Effector memory CD4-positive, alpha-beta T cell (primary cell): ENCODE results near the gene LGALS7B.
"Not testable (repeated sequence)": the region's sequence is repeated elsewhere in the genome, so short reads cannot be mapped to it uniquely, and the experiment has no call there.

Experiments
- DNase-seq, 3 donors: peaks; one replicate each; pipeline ENCODE4 v3.0.0-alpha.2; 2020
- H3K27ac ChIP-seq: 2 replicates; pipeline ENCODE4 v1.7.0; 2013; ENCODE audit warnings: mild to moderate bottlenecking, low read length, moderate library complexity; ENCODE audit not compliant: insufficient read depth, poor library complexity, severe bottlenecking
- H3K27me3 ChIP-seq: replicated peaks from 2 replicates; pipeline ENCODE4 v1.7.0; 2013; ENCODE audit warnings: mild to moderate bottlenecking, low read length; ENCODE audit not compliant: insufficient read depth, control insufficient read depth, poor library complexity, severe bottlenecking
- H3K36me3 ChIP-seq: 2 replicates; pipeline ENCODE4 v1.7.0; 2013; ENCODE audit warnings: mild to moderate bottlenecking, low read length, moderate library complexity; ENCODE audit not compliant: control insufficient read depth, insufficient read depth
- H3K4me1 ChIP-seq: 2 replicates; pipeline ENCODE4 v1.7.0; 2013; ENCODE audit warnings: low read length, mild to moderate bottlenecking; ENCODE audit not compliant: control insufficient read depth, insufficient read depth, poor library complexity, severe bottlenecking
- H3K4me3 ChIP-seq: 2 replicates; pipeline ENCODE4 v1.7.0; 2013; ENCODE audit warnings: low read length, low read depth, mild to moderate bottlenecking; ENCODE audit not compliant: insufficient read depth, poor library complexity, severe bottlenecking
- H3K9me3 ChIP-seq: 2 replicates; pipeline ENCODE4 v1.7.0; 2013; ENCODE audit warnings: mild to moderate bottlenecking, low read length, moderate library complexity; ENCODE audit not compliant: control insufficient read depth

LGALS7B gene

GRCh38 chr19:38808741-38809140 is 19.7 kb downstream of the LGALS7B start:
- no peaks in the 10 kb centered on the region for H3K27me3 ChIP-seq
- no peaks in the 10 kb centered on the region for H3K9me3 ChIP-seq
- no peak overlapping the region for H3K4me3 ChIP-seq
- H3K36me3 ChIP-seq: no peaks in the 10 kb centered on the region
- H3K4me1 ChIP-seq: peaks cover 3% of the 10 kb centered on the region
- DNase-seq: no peak
- H3K27ac ChIP-seq: no peak overlapping the region

DNA sequence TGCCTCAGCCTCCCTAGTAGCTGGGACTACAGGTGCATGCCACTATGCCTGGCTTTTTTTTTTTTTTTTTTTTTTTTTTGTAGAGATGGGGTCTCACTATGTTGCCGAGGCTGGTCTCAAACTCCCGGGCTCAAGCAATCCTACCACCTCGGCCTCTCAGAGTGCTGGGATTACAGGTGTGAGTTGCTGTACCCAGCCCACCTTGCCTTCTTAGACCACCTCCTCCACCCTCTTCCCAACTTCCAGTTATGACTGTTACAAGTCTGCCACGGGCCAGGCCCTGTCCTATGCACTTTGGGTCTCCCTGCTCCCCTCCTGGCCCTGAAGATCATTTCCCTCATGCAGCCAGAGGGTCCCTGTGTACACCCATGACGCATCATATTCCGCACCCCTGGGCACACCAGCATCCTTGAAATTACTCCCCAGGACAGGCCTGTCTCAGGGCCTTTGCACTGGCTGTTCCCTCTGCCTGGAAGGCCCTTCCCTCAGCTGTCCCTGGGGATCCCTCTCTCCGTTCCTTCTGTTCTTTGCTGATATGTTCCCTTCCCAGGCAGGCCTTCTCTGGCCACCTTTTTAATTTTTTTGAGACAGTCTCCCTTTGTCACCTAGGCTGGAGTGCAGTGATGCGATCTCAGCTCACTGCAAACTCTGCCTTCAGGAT is 20.7 kb downstream of the LGALS7B start:
- Histone ChIP-seq H3K9me3 (no peaks in the 10 kb centered on the region), H3K27ac (no peak overlapping the region), H3K27me3 (no peaks in the 10 kb centered on the region), H3K4me3 (no peak overlapping the region), H3K4me1 (peaks cover 3% of the 10 kb centered on the region), H3K36me3 (no peaks in the 10 kb centered on the region)
- DNase-seq: no peak

GRCh38 chr19:38812009-38812840 is 23.2 kb downstream of the LGALS7B start:
- no peaks in the 10 kb centered on the region for H3K4me1 ChIP-seq
- DNase-seq: no peak
- H3K27ac ChIP-seq: no peak overlapping the region
- no peak overlapping the region for H3K4me3 ChIP-seq
- no peaks in the 10 kb centered on the region for H3K9me3 ChIP-seq
- peaks cover 21% of the 10 kb centered on the region for H3K36me3 ChIP-seq
- H3K27me3 ChIP-seq: no peaks in the 10 kb centered on the region

- no peak within 1 kb of the TSS for H3K27ac ChIP-seq
- no peaks in the 10 kb centered on the region for H3K4me1 ChIP-seq
- H3K36me3 ChIP-seq: peaks cover 28% of the 10 kb centered on the region
Observed at GRCh38 chr19:38812841-38813320, 23.9 kb downstream of the LGALS7B start, which contains the start of gene LGALS4. Gene LGALS4 (minus strand): TSS chr19:38812945. CDS start chr19:38812886, 59 bp downstream.

DNA sequence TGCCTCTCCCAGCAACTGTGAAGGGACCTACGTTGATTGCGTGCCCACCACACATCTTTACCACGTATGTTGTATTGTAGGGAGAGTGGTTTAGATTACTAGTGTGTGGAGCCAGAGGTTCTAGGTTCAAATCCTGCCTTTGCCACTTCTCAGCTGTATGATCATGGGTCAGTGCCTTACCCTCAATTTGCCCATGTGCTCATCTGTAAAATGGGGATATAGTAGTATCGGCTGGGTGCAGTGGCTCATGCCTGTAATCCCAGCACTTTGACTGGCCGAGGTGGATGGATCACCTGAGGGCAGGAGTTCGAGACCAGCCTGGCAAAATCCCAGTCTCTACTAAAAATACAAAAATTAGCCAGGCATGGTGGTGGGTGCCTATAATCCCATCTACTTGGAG is 24.3 kb downstream of the LGALS7B start:
- Histone ChIP-seq H3K36me3 (peaks cover 29% of the 10 kb centered on the region), H3K27ac (no peak overlapping the region), H3K27me3 (no peaks in the 10 kb centered on the region), H3K4me3 (no peak overlapping the region), H3K9me3 (no peaks in the 10 kb centered on the region), H3K4me1 (no peaks in the 10 kb centered on the region)
- no peak for DNase-seq

More at GRCh38 chr19:38812841-38813320, 23.9 kb downstream of the LGALS7B start, which contains the start of gene LGALS4:
- Histone ChIP-seq H3K9me3 (no peaks in the 10 kb centered on the region), H3K4me3 (no peak within 1 kb of the TSS), H3K27me3 (no peaks in the 10 kb centered on the region)
- DNase-seq: no peak

DNA sequence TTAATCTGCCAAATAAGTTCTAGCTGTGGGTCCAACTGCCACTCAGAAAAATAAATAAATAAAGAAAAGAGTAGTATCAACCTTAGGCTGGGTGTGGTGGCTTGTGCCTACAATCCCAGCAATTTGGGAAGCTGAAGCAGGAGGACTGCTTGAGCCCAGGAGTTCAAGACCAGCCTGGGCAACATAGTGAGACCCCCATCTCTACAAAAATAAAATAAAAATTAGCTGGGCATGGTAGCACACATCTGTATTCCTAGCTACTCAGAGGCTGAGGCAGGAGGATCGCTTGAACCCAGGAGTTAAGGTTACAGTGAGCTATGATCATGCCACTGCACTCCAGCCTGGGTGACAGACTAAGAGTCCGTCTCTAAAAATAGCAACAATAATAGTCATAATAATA is 24.9 kb downstream of the LGALS7B start:
- H3K9me3 ChIP-seq, H3K4me1 ChIP-seq, H3K4me3 ChIP-seq, H3K27me3 ChIP-seq, DNase-seq, H3K27ac ChIP-seq: not testable (repeated sequence)
- H3K36me3 ChIP-seq: peaks cover 29% of the 10 kb centered on the region

- Histone ChIP-seq H3K36me3 (peaks cover 34% of the 10 kb centered on the region), H3K27me3 (no peaks in the 10 kb centered on the region), H3K4me3 (no peak overlapping the region), H3K9me3 (no peaks in the 10 kb centered on the region), H3K4me1 (no peaks in the 10 kb centered on the region), H3K27ac (no peak overlapping the region)
- DNase-seq: no peak
Observed at GRCh38 chr19:38815059-38816001, 26.3 kb downstream of the LGALS7B start.

GRCh38 chr19:38816131-38816750 is 27.2 kb downstream of the LGALS7B start:
- Histone ChIP-seq H3K36me3 (peaks cover 37% of the 10 kb centered on the region), H3K27me3 (no peaks in the 10 kb centered on the region), H3K9me3 (no peaks in the 10 kb centered on the region), H3K27ac (no peak overlapping the region), H3K4me1 (no peaks in the 10 kb centered on the region), H3K4me3 (no peak overlapping the region)
- DNase-seq: no peak

GRCh38 chr19:38817081-38817480 is 28.1 kb downstream of the LGALS7B start:
- Histone ChIP-seq H3K9me3 (no peaks in the 10 kb centered on the region), H3K36me3 (peaks cover 37% of the 10 kb centered on the region), H3K4me3 (no peak overlapping the region)

More at GRCh38 chr19:38817081-38817480, 28.1 kb downstream of the LGALS7B start:
- DNase-seq: no peak
- Histone ChIP-seq H3K27me3 (no peaks in the 10 kb centered on the region), H3K27ac (no peak overlapping the region), H3K4me1 (no peaks in the 10 kb centered on the region)
